OCI-LY7 (cell line): ENCODE measurements around the gene EHD2. TPM values are rescaled to one million over a fixed set of nuclear protein-coding genes. Genes with fewer than 3 reads are reported as not detected.

ENCODE experiments used
- BruUV-seq: library from RNA; stranded (reverse); fragments of 400-500 nt; replicated peaks from 2 replicates; lab custom pipeline; 2021; lab: Mats Ljungman, UMichigan
- CTCF ChIA-PET: fragments of 300-600 bp; sonication (Branson Sonifier 250); formaldehyde crosslinking; loops from one replicate; lab custom pipeline; 2022; ENCODE audit warnings: antibody characterized with exemption; ENCODE audit not compliant: unreplicated experiment; lab: Charles Lee
- POLR2A ChIA-PET: fragments of 300-600 bp; sonication (Branson Sonifier 250); formaldehyde crosslinking; loops from one replicate; lab custom pipeline; 2022; ENCODE audit warnings: antibody characterized with exemption; lab: Charles Lee
- DNase-seq: peaks from one replicate; pipeline ENCODE4 v3.0.0-alpha.2; 2015; ENCODE audit warnings: low spot score
- H2AFZ ChIP-seq: fragments of 200-600 bp; sonication (generic), shearing (Covaris generic); 2 replicates; pipeline ENCODE4 v1.6.1; 2014; ENCODE audit warnings: mild to moderate bottlenecking, antibody characterized with exemption, low read length, moderate library complexity
- H3K27ac ChIP-seq: fragments of 200-600 bp; sonication (generic); 2 replicates; pipeline ENCODE4 v1.5.1; 2014; ENCODE audit warnings: mixed run types, low read depth, mild to moderate bottlenecking, moderate library complexity, low read length, inconsistent platforms; ENCODE audit not compliant: poor library complexity, severe bottlenecking
- H3K36me3 ChIP-seq: fragments of 200-600 bp; sonication (generic); 2 replicates; pipeline ENCODE4 v1.6.1; 2014; ENCODE audit warnings: mild to moderate bottlenecking, antibody characterized with exemption, low read length, moderate library complexity, mixed read lengths; ENCODE audit not compliant: insufficient read depth
- H3K4me1 ChIP-seq: fragments of 200-600 bp; sonication (generic); 2 replicates; pipeline ENCODE4 v1.5.1; 2014; ENCODE audit warnings: mild to moderate bottlenecking, low read length; ENCODE audit not compliant: insufficient read depth, poor library complexity, severe bottlenecking
- H3K4me2 ChIP-seq: fragments of 200-600 bp; sonication (generic); 2 replicates; pipeline ENCODE4 v1.6.1; 2014; ENCODE audit warnings: mild to moderate bottlenecking, low read length
- H3K4me3 ChIP-seq: fragments of 200-600 bp; sonication (generic); 2 replicates; pipeline ENCODE4 v1.5.1; 2014; ENCODE audit warnings: mild to moderate bottlenecking, low read depth, low read length; ENCODE audit not compliant: poor library complexity, severe bottlenecking
- H3K79me2 ChIP-seq: fragments of 200-600 bp; sonication (generic); 2 replicates; pipeline ENCODE4 v1.6.1; 2016; ENCODE audit warnings: low read depth, mild to moderate bottlenecking, low read length, moderate library complexity, mixed read lengths; ENCODE audit not compliant: insufficient read depth
- H3K9me2 ChIP-seq: fragments of 200-600 bp; sonication (generic); 2 replicates; pipeline ENCODE4 v1.6.1; 2016; ENCODE audit warnings: mild to moderate bottlenecking, low read length, mixed read lengths; ENCODE audit not compliant: insufficient read depth
- H3K9me3 ChIP-seq: fragments of 200-600 bp; sonication (generic); 2 replicates; pipeline ENCODE4 v1.6.1; 2014; ENCODE audit warnings: mild to moderate bottlenecking, mixed run types, low read length, mixed read lengths
- H4K20me1 ChIP-seq: fragments of 200-600 bp; sonication (generic); 2 replicates; pipeline ENCODE4 v1.6.1; 2014; ENCODE audit warnings: mild to moderate bottlenecking, antibody characterized with exemption, low read length, moderate library complexity, mixed read lengths; ENCODE audit not compliant: insufficient read depth
- EZH2phosphoT487 ChIP-seq: fragments of 200-600 bp; sonication (generic); IDR thresholded peaks from 2 replicates; pipeline ENCODE4 v1.6.1; 2018; ENCODE audit warnings: low read depth, borderline replicate concordance, mild to moderate bottlenecking, mixed run types, antibody characterized with exemption, low read length, moderate library complexity, mixed read lengths
- intact Hi-C: fragments of 100-400 bp; cut with micrococcal nuclease; formaldehyde crosslinking; loops from one replicate; pipeline ENCODE4 v1.10.0; 2022; ENCODE audit not compliant: unreplicated experiment
- total RNA-seq, 2 experiments: library from RNA; depleted of rRNA in 1 of 2; stranded (reverse); fragments of >200 nt in 1 of 2; shearing (Covaris generic) in 1 of 2; gene quantifications; 2 replicates each; pipeline ENCODE4 v1.2.3, GENCODE V29; 2014 to 2022
- TF ChIP-seq, protein P1 (sequence below): fragments of 200-600 bp; sonication (generic); conservative IDR thresholded peaks from 2 replicates; pipeline ENCODE4 v1.5.1; 2014; ENCODE audit warnings: mild to moderate bottlenecking, antibody characterized with exemption, low read length, moderate library complexity, mixed read lengths

Gene EHD2
- total RNA-seq, 2 experiments from 2014 or later: not detected

DNA sequence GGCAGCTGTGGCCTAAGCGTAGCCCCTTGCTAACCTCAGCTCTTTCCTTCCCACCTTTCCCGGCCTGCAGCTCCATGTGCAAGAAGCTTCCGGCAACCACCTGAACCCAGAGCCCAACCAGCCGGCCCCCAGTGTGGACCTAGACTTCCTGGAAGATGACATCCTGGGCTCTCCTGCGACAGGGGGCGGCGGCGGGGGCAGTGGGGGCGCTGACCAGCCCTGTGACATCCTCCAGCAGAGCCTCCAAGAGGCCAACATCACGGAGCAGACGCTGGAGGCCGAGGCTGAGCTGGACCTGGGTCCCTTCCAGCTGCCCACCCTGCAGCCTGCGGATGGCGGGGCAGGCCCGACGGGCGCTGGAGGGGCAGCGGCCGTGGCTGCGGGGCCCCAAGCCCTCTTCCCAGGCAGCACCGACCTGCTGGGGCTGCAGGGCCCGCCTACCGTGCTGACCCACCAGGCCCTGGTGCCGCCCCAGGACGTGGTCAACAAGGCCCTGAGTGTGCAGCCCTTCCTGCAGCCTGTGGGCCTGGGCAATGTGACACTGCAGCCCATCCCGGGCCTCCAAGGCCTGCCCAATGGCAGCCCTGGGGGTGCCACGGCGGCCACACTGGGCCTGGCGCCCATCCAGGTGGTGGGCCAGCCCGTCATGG lies 33.8 kb upstream of the EHD2 start:
- Histone ChIP-seq H3K27ac (no peak overlapping the region), H3K4me1 (no peaks in the 10 kb centered on the region), H3K36me3 (peaks cover 35% of the 10 kb centered on the region; the same call in 1 of the 2 replicates), H3K79me2 (no peaks in the 10 kb centered on the region), H3K4me3 (no peak overlapping the region), H3K9me2 (no peaks in the 10 kb centered on the region), H4K20me1 (no peaks in the 10 kb centered on the region), H2AFZ (no peak overlapping the region), H3K9me3 (no peaks in the 10 kb centered on the region), H3K4me2 (no peak overlapping the region)
- ChIA-PET CTCF (no interaction called here), POLR2A (no interaction called here)
- intact Hi-C loops: no loop called here
- TF ChIP-seq, protein P1, sequence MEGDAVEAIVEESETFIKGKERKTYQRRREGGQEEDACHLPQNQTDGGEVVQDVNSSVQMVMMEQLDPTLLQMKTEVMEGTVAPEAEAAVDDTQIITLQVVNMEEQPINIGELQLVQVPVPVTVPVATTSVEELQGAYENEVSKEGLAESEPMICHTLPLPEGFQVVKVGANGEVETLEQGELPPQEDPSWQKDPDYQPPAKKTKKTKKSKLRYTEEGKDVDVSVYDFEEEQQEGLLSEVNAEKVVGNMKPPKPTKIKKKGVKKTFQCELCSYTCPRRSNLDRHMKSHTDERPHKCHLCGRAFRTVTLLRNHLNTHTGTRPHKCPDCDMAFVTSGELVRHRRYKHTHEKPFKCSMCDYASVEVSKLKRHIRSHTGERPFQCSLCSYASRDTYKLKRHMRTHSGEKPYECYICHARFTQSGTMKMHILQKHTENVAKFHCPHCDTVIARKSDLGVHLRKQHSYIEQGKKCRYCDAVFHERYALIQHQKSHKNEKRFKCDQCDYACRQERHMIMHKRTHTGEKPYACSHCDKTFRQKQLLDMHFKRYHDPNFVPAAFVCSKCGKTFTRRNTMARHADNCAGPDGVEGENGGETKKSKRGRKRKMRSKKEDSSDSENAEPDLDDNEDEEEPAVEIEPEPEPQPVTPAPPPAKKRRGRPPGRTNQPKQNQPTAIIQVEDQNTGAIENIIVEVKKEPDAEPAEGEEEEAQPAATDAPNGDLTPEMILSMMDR: no peak
- TF ChIP-seq EZH2phosphoT487: no peak
- no TSS peak for BruUV-seq
- DNase-seq: no peak

DNA sequence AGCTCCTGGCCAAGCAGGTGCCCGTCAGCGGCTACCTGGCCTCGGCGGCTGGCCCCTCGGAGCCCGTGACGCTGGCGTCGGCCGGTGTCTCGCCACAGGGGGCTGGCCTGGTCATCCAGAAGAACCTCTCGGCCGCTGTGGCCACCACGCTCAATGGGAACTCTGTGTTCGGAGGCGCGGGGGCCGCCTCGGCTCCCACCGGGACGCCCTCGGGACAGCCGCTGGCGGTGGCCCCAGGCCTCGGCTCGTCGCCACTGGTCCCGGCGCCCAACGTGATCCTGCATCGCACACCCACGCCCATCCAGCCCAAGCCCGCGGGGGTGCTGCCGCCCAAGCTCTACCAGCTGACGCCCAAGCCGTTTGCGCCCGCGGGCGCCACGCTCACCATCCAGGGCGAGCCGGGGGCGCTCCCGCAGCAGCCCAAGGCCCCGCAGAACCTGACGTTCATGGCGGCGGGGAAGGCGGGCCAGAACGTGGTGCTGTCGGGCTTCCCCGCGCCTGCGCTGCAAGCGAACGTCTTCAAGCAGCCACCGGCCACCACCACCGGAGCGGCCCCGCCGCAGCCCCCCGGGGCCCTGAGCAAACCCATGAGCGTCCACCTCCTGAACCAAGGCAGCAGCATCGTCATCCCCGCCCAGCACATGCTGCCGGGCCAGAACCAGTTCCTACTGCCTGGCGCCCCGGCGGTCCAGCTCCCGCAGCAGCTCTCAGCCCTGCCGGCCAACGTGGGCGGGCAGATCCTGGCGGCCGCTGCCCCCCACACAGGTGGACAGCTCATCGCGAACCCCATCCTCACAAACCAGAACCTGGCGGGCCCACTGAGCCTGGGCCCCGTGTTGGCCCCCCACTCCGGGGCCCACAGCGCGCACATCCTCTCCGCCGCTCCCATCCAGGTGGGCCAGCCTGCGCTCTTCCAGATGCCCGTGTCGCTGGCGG lies 33.0 kb upstream of the EHD2 start:
- no peaks in the 10 kb centered on the region for H4K20me1 ChIP-seq
- ChIA-PET POLR2A (no interaction called here), CTCF (no interaction called here)
- H3K79me2 ChIP-seq: no peaks in the 10 kb centered on the region
- H3K4me3 ChIP-seq: no peak overlapping the region
- H3K9me2 ChIP-seq: no peaks in the 10 kb centered on the region
- no peaks in the 10 kb centered on the region for H3K4me1 ChIP-seq
- H2AFZ ChIP-seq: no peak overlapping the region
- no peaks in the 10 kb centered on the region for H3K9me3 ChIP-seq
- no peak overlapping the region for H3K4me2 ChIP-seq
- no peak overlapping the region for H3K27ac ChIP-seq
- peaks cover 28% of the 10 kb centered on the region; the same call in 1 of the 2 replicates for H3K36me3 ChIP-seq
- no TSS peak for BruUV-seq
- no peak for DNase-seq
- no peak for TF ChIP-seq EZH2phosphoT487
- TF ChIP-seq, protein P1: no peak
- intact Hi-C loops: no loop called here
